H9 (cell line): ENCODE measurements around the gene RARS2. TPM values are rescaled to one million over a fixed set of nuclear protein-coding genes. Genes with fewer than 3 reads are reported as not detected.

ENCODE experiments used
- DNase-seq: peaks from one replicate; pipeline ENCODE4 v3.0.0-alpha.2; 2017
- H2AFZ ChIP-seq: one replicate; pipeline ENCODE4 v1.6.1; 2013; ENCODE audit warnings: mild to moderate bottlenecking, low read length, control low read depth, moderate library complexity
- H2AK5ac ChIP-seq: 2 replicates; pipeline ENCODE4 v1.6.1; 2013; ENCODE audit warnings: low read length, control low read depth, mixed read lengths; ENCODE audit not compliant: insufficient read length
- H2BK120ac ChIP-seq: one replicate; pipeline ENCODE4 v1.6.1; 2013; ENCODE audit warnings: low read depth, mild to moderate bottlenecking, low read length, control low read depth, inconsistent platforms; ENCODE audit not compliant: poor library complexity, severe bottlenecking
- H2BK12ac ChIP-seq: 2 replicates; pipeline ENCODE4 v1.6.1; 2013; ENCODE audit warnings: low read length, control low read depth, mixed read lengths, low read depth; ENCODE audit not compliant: insufficient read length
- H2BK15ac ChIP-seq: 2 replicates; pipeline ENCODE4 v1.6.1; 2013; ENCODE audit warnings: low read depth, low read length, control low read depth
- H2BK20ac ChIP-seq: one replicate; pipeline ENCODE4 v1.6.1; 2013; ENCODE audit warnings: low read depth, mild to moderate bottlenecking, low read length, control low read depth, inconsistent platforms; ENCODE audit not compliant: poor library complexity, severe bottlenecking
- H2BK5ac ChIP-seq: 2 replicates; pipeline ENCODE4 v1.6.1; 2013; ENCODE audit warnings: low read length, control low read depth, mixed read lengths; ENCODE audit not compliant: insufficient read length
- H3K14ac ChIP-seq: 2 replicates; pipeline ENCODE4 v1.6.1; 2013; ENCODE audit warnings: low read length, control low read depth; ENCODE audit not compliant: insufficient read depth
- H3K18ac ChIP-seq: 2 replicates; pipeline ENCODE4 v1.6.1; 2013; ENCODE audit warnings: low read depth, mild to moderate bottlenecking, mixed read lengths, low read length, control low read depth; ENCODE audit not compliant: insufficient read length
- H3K23ac ChIP-seq: 2 replicates; pipeline ENCODE4 v1.6.1; 2013; ENCODE audit warnings: low read length, control low read depth, mixed read lengths, low read depth; ENCODE audit not compliant: insufficient read length
- H3K23me2 ChIP-seq: 2 replicates; pipeline ENCODE4 v1.6.1; 2013; ENCODE audit warnings: low read depth, mild to moderate bottlenecking, mixed read lengths, low read length, control low read depth; ENCODE audit not compliant: insufficient read length, poor library complexity, severe bottlenecking
- H3K27ac ChIP-seq: 2 replicates; pipeline ENCODE4 v1.5.1; 2013; ENCODE audit warnings: low read length, control low read depth, mixed read lengths, low read depth; ENCODE audit not compliant: insufficient read length
- H3K27me3 ChIP-seq: 2 replicates; pipeline ENCODE4 v1.6.1; 2013; ENCODE audit warnings: low read length, control low read depth, inconsistent platforms; ENCODE audit not compliant: insufficient read depth
- H3K4ac ChIP-seq: 2 replicates; pipeline ENCODE4 v1.6.1; 2013; ENCODE audit warnings: low read depth, mild to moderate bottlenecking, control low read depth, inconsistent platforms, low read length, moderate library complexity
- H3K4me1 ChIP-seq: 2 replicates; pipeline ENCODE4 v1.6.1; 2013; ENCODE audit warnings: low read length, control low read depth, inconsistent platforms; ENCODE audit not compliant: insufficient read depth
- H3K4me2 ChIP-seq: 2 replicates; pipeline ENCODE4 v1.6.1; 2013; ENCODE audit warnings: low read length, control low read depth, mixed read lengths; ENCODE audit not compliant: insufficient read length, insufficient read depth
- H3K56ac ChIP-seq: 2 replicates; pipeline ENCODE4 v1.6.1; 2013; ENCODE audit warnings: low read depth, mild to moderate bottlenecking, mixed read lengths, low read length, control low read depth; ENCODE audit not compliant: insufficient read length
- H3K79me1 ChIP-seq: 2 replicates; pipeline ENCODE4 v1.6.1; 2013; ENCODE audit warnings: low read depth, mild to moderate bottlenecking, moderate library complexity, low read length, control low read depth, inconsistent platforms; ENCODE audit not compliant: insufficient read depth, poor library complexity, severe bottlenecking
- H3K79me2 ChIP-seq: 2 replicates; pipeline ENCODE4 v1.6.1; 2013; ENCODE audit warnings: low read length, control low read depth, inconsistent platforms; ENCODE audit not compliant: insufficient read depth
- H3K9ac ChIP-seq: 2 replicates; pipeline ENCODE4 v1.6.1; 2013; ENCODE audit warnings: low read length, control low read depth, mixed read lengths; ENCODE audit not compliant: insufficient read length; ENCODE audit errors: extremely low read depth
- H3K9me3 ChIP-seq: one replicate; pipeline ENCODE4 v1.6.1; 2013; ENCODE audit warnings: low read depth, low read length, inconsistent platforms; ENCODE audit not compliant: control insufficient read depth
- H3T11ph ChIP-seq: one replicate; pipeline ENCODE4 v1.6.1; 2013; ENCODE audit warnings: mild to moderate bottlenecking, low read length, control low read depth, inconsistent platforms
- H4K20me1 ChIP-seq: one replicate; pipeline ENCODE4 v1.6.1; 2013; ENCODE audit not compliant: control insufficient read depth, insufficient read length, insufficient read depth
- H4K5ac ChIP-seq: 2 replicates; pipeline ENCODE4 v1.6.1; 2013; ENCODE audit warnings: low read depth, mild to moderate bottlenecking, mixed read lengths, low read length, control low read depth; ENCODE audit not compliant: insufficient read length
- H4K8ac ChIP-seq: replicated peaks from 2 replicates; pipeline ENCODE4 v1.6.1; 2013; ENCODE audit warnings: low read length, control low read depth, mixed read lengths, low read depth; ENCODE audit not compliant: insufficient read length
- H4K91ac ChIP-seq: 2 replicates; pipeline ENCODE4 v1.6.1; 2013; ENCODE audit warnings: low read depth, mild to moderate bottlenecking, moderate library complexity, mixed read lengths, low read length, control low read depth; ENCODE audit not compliant: insufficient read length
- H3K27ac Mint-ChIP-seq, 3 experiments: 2 replicates in 2 of 3; 3 replicates in 1 of 3; pipeline ENCODE4 v1.8.0; 2020 to 2021; ENCODE audit warnings: mixed read lengths in 3 of 3, mild to moderate bottlenecking in 1 of 3, moderate library complexity in 1 of 3
- H3K27me3 Mint-ChIP-seq: 2 replicates; pipeline ENCODE4 v1.8.0; 2021; ENCODE audit warnings: low read depth, mild to moderate bottlenecking, moderate library complexity, mixed read lengths
- H3K36me3 Mint-ChIP-seq, 3 experiments: 2 replicates in 2 of 3; 3 replicates in 1 of 3; pipeline ENCODE4 v1.8.0; 2020 to 2021; ENCODE audit warnings: low read depth in 3 of 3, mixed read lengths in 3 of 3; ENCODE audit not compliant: insufficient read depth in 1 of 3
- H3K4me1 Mint-ChIP-seq, 2 experiments: 2 replicates each; pipeline ENCODE4 v1.8.0; 2020; ENCODE audit warnings: mixed read lengths in 2 of 2
- H3K4me3 Mint-ChIP-seq, 2 experiments: 2 replicates in 1 of 2; 3 replicates in 1 of 2; pipeline ENCODE4 v1.8.0; 2020 to 2021; ENCODE audit warnings: mild to moderate bottlenecking in 2 of 2, mixed read lengths in 2 of 2, moderate library complexity in 1 of 2
- H3K9me3 Mint-ChIP-seq, 2 experiments: 2 replicates in 1 of 2; 3 replicates in 1 of 2; pipeline ENCODE4 v1.8.0; 2020; ENCODE audit warnings: mild to moderate bottlenecking in 2 of 2, mixed read lengths in 2 of 2, moderate library complexity in 1 of 2
- CTCF ChIP-seq: fragments of 200-600 bp; sonication (generic); conservative IDR thresholded peaks from 3 replicates; pipeline ENCODE4 v1.8.0; 2021; ENCODE audit warnings: antibody characterized with exemption, mild to moderate bottlenecking
- total RNA-seq: library from RNA; stranded (reverse); gene quantifications from 2 replicates; pipeline ENCODE4 v1.2.1, GENCODE V29; 2021

The RARS2 gene
- total RNA-seq, 1 experiment from 2014 or later: 45.1 TPM

DNA sequence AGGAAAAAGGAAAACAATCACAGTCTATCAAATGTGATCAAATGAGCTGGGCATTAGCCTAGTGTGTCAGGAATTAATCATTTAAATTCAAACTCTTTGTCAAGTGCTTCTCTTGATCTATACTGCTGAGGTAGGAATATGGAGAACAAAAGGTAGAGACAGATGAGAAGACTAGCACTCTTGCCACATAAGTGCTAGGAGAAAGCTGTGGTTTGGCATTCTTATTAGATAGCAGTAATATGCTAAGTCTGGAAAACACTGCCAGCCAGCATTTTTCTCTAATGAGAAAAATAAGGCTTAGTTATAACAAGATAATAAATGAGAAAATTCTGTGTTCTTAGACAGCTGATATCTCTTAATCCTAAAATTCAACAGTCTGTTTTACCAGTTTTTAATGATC is 39.1 kb upstream of the RARS2 start:
- Mint-ChIP-seq H3K27ac (no peak overlapping the region; a peak in 1 of 7 replicates), H3K27me3 (no peaks in the 10 kb centered on the region), H3K4me3 (no peak overlapping the region), H3K4me1 (peaks cover 7 to 12% of the 10 kb centered on the region in 2 experiments; a peak in 3 of 4 replicates), H3K36me3 (peaks cover 15 to 47% (median 24%) of the 10 kb centered on the region in 3 experiments; a peak in 6 of 7 replicates), H3K9me3 (no peaks in the 10 kb centered on the region)
- no peak overlapping the region for H3K27ac ChIP-seq
- no peak overlapping the region for H2BK5ac ChIP-seq
- H3K9me3 ChIP-seq: no peaks in the 10 kb centered on the region
- DNase-seq: no peak
- no peak overlapping the region for H2BK120ac ChIP-seq
- H4K5ac ChIP-seq: no peak overlapping the region
- no peak overlapping the region for H3K56ac ChIP-seq
- H2BK20ac ChIP-seq: no peak overlapping the region
- H2BK12ac ChIP-seq: no peak overlapping the region
- no peaks in the 10 kb centered on the region for H3K79me1 ChIP-seq
- H2AK5ac ChIP-seq: no peak overlapping the region
- H2AFZ ChIP-seq: no peak overlapping the region
- H3K79me2 ChIP-seq: no peaks in the 10 kb centered on the region
- H3K18ac ChIP-seq: no peak overlapping the region
- no peak overlapping the region for H2BK15ac ChIP-seq
- H3T11ph ChIP-seq: no peak overlapping the region
- H3K23ac ChIP-seq: no peak overlapping the region
- no peak overlapping the region for H3K4me2 ChIP-seq
- no peak overlapping the region for H3K9ac ChIP-seq
- H3K23me2 ChIP-seq: no peaks in the 10 kb centered on the region
- H3K14ac ChIP-seq: no peak overlapping the region
- no peaks in the 10 kb centered on the region for H4K20me1 ChIP-seq
- H3K27me3 ChIP-seq: no peaks in the 10 kb centered on the region
- no peak for TF ChIP-seq CTCF
- H4K8ac ChIP-seq: no peak overlapping the region
- no peak overlapping the region for H4K91ac ChIP-seq
- no peak overlapping the region for H3K4ac ChIP-seq
- H3K4me1 ChIP-seq: no peaks in the 10 kb centered on the region
